GM12878 (cell line): ENCODE results near the gene PTCRA.

Experiments
- BMI1 ChIP-seq: fragments of 450-650 bp; IDR thresholded peaks from 2 replicates; pipeline ENCODE4 v1.6.1; 2016; ENCODE audit warnings: mild to moderate bottlenecking, moderate library complexity, borderline replicate concordance
- CREB1 ChIP-seq: IDR thresholded peaks from 2 replicates; pipeline ENCODE4 v1.6.1; 2012; ENCODE audit warnings: low read depth, mild to moderate bottlenecking, inconsistent platforms
- CTCF ChIP-seq, 3 experiments: IDR thresholded peaks in 2 of 3; conservative IDR thresholded peaks in 1 of 3; 2 replicates each; pipeline ENCODE4 v1.5.1; 2011; ENCODE audit warnings: low read depth in 3 of 3, low read length in 3 of 3, mild to moderate bottlenecking in 3 of 3, control low read depth in 2 of 3, moderate library complexity in 2 of 3, inconsistent platforms in 1 of 3, mixed read lengths in 1 of 3; ENCODE audit not compliant: control insufficient read depth in 2 of 3, insufficient read depth in 1 of 3; ENCODE audit errors: extremely low read depth in 1 of 3
- EZH2 ChIP-seq: IDR thresholded peaks from 2 replicates; pipeline ENCODE4 v1.6.1; 2012; ENCODE audit warnings: low read depth, mild to moderate bottlenecking, control low read depth, inconsistent platforms, low read length, borderline replicate concordance; ENCODE audit not compliant: control insufficient read depth
- IRF3 ChIP-seq: fragments of 450-650 bp; IDR thresholded peaks from 2 replicates; pipeline ENCODE4 v1.6.1; 2014; ENCODE audit warnings: mild to moderate bottlenecking
- MXI1 ChIP-seq: fragments of 150-350 bp; IDR thresholded peaks from 2 replicates; pipeline ENCODE4 v1.6.1; 2011; ENCODE audit warnings: low read depth, mild to moderate bottlenecking, inconsistent platforms, low read length, improper control_type of control experiment
- PML ChIP-seq: IDR thresholded peaks from 2 replicates; pipeline ENCODE4 v1.6.1; 2012; ENCODE audit warnings: low read length, inconsistent platforms
- RAD21 ChIP-seq: IDR thresholded peaks from 2 replicates; pipeline ENCODE4 v1.6.1; 2011; ENCODE audit warnings: mild to moderate bottlenecking, low read depth, low read length, moderate library complexity; ENCODE audit not compliant: insufficient read depth
- SIN3A ChIP-seq: IDR thresholded peaks from 2 replicates; pipeline ENCODE4 v1.6.1; 2012; ENCODE audit warnings: low read depth, low read length, improper control_type of control experiment
- TAF1 ChIP-seq: IDR thresholded peaks from 2 replicates; pipeline ENCODE4 v1.6.1; 2011; ENCODE audit warnings: mild to moderate bottlenecking, low read depth, low read length, borderline replicate concordance

- no peak for TF ChIP-seq SIN3A
- no peak for TF ChIP-seq CTCF (IDR thresholded peaks at IDR 0.05 in 2 of 3, conservative IDR thresholded peaks at IDR 0.05 in 1 of 3; ENCODE audit: control insufficient read depth in 2 of 3, extremely low read depth in 1 of 3, insufficient read depth in 1 of 3, low read depth in 3 of 3, low read length in 3 of 3)
- TF ChIP-seq IRF3 = no peak
- TF ChIP-seq MXI1 = no peak
- no peak for TF ChIP-seq TAF1
- TF ChIP-seq CREB1 = no peak
- no peak for TF ChIP-seq EZH2
- TF ChIP-seq RAD21 = no peak
- TF ChIP-seq BMI1 = no peak
- no peak for TF ChIP-seq PML
These were observed 30.2 kb upstream of the PTCRA start for GRCh38 chr6:42885702-42886101.
